Mononuclear cell (primary cell): ENCODE results near the gene ESR1. TPM values are rescaled to one million over a fixed set of nuclear protein-coding genes. Genes with fewer than 3 reads are reported as not detected.
"Not testable (repeated sequence)": the region's sequence is repeated elsewhere in the genome, so short reads cannot be mapped to it uniquely, and the experiment has no call there.

ENCODE experiments used
- H3K27me3 ChIP-seq: 2 replicates; pipeline ENCODE4 v1.6.0; 2011; ENCODE audit warnings: low read length, control low read depth; ENCODE audit not compliant: insufficient read depth
- H3K4me1 ChIP-seq: 2 replicates; pipeline ENCODE4 v1.5.1; 2011; ENCODE audit warnings: mild to moderate bottlenecking, low read length, control low read depth; ENCODE audit not compliant: insufficient read depth
- H3K4me3 ChIP-seq: 2 replicates; pipeline ENCODE4 v1.5.1; 2011; ENCODE audit warnings: mild to moderate bottlenecking, low read length, moderate library complexity
- H3K9me3 ChIP-seq: 2 replicates; pipeline ENCODE4 v1.5.1; 2011; ENCODE audit warnings: low read depth, mild to moderate bottlenecking, control low read depth, low read length
- total RNA-seq: library from RNA; depleted of rRNA; stranded (reverse); fragments of >200 nt; gene quantifications from one replicate; pipeline ENCODE4 v1.2.3, GENCODE V29; 2012

The ESR1 gene
- total RNA-seq, 1 donor: 0.63 TPM

DNA sequence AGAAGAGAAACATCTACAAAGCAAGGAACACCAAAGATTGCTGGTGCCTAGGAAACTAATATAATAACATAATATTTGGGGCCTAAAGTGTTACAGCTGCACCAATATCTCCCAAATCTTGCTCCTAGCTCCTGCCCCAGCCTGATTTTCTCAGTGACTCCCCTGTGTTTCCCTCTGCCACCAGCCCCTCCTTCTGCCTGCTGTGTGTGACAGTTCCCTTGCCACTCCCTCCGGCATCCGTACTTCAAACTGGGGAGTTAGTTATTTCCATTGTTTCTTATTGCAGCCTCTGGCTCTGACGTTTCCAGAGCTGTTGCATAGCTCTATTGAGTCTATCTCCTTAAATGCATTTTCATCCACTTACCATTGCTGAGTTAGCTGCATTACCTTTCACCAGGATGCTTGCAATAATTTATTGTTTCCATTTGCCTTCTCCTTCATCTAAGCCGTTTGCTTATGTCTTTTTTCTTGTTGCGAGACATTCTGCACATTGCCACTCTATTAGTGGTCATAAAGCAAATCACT lies 43.1 kb downstream of the ESR1 start:
- Histone ChIP-seq H3K9me3 (no peaks in the 10 kb centered on the region), H3K27me3 (no peaks in the 10 kb centered on the region), H3K4me1 (no peaks in the 10 kb centered on the region), H3K4me3 (no peak overlapping the region)

DNA sequence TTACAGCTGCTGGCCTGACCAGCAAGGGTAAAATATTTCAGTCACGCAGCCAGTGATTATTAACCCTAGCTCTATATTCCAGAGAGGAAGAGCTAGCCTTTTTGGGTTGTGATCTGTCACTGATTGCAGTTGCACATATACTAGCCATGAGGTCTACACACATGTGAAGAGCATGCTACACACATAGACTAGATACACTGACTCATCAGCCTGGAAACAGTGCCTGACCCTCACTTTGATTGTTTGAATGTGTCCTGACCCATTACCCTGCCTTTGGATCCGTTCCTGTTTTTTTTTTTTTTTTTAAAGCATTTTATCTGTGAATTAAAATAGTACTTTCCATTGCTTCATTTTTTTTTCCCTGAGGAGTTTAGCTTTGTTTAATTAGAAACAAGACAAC lies 50.8 kb downstream of the ESR1 start:
- Histone ChIP-seq H3K4me1 (no peaks in the 10 kb centered on the region), H3K9me3 (no peaks in the 10 kb centered on the region), H3K4me3 (no peak overlapping the region)

DNA sequence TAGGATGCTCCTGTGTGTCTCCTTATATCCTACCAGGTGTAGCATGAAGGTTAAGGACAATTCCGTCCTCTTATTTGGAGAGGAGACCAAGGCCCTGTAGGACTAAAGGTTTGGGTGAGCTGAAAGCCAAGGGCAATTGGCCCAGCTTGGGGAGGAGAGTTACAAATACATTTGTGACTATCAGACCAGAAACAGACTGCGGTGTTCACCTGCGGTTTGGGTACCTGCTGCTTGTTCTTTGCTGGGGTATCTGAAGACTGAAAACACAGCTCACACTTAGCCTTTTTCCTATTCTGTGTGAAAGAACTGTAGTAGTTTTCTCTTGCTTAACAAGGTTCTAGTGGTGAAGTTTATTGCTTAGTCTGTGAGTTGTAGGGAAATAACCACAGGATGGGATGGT lies 55.0 kb downstream of the ESR1 start:
- Histone ChIP-seq H3K4me3 (no peak overlapping the region), H3K9me3 (no peaks in the 10 kb centered on the region), H3K4me1 (no peaks in the 10 kb centered on the region), H3K27me3 (no peaks in the 10 kb centered on the region)

More for the DNA sequence above, 50.8 kb downstream of the ESR1 start:
- no peaks in the 10 kb centered on the region for H3K27me3 ChIP-seq

DNA sequence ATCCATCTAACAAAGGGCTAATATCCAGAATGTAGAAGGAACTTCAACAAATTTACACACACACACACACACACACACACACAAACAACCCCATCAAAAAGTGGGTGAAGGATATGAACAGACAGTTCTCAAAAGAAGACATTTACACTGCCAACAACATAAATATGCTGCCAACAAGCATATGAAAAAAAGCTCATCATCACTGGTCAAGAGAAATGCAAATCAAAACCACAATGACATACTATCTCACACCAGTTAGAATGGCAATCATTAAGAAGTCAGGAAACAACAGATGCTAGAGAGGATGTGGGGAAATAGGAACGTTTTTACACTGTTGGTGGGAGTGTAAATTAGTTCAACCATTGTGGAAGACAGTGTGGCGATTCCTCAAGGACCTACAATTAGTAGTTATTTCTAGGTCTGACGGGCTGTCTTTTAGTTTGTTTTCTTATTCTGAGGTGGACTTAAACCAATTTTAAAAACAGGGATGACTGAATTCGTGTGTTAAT lies 59.9 kb downstream of the ESR1 start:
- not testable (repeated sequence) for H3K9me3 ChIP-seq, H3K4me3 ChIP-seq, H3K4me1 ChIP-seq, H3K27me3 ChIP-seq

DNA sequence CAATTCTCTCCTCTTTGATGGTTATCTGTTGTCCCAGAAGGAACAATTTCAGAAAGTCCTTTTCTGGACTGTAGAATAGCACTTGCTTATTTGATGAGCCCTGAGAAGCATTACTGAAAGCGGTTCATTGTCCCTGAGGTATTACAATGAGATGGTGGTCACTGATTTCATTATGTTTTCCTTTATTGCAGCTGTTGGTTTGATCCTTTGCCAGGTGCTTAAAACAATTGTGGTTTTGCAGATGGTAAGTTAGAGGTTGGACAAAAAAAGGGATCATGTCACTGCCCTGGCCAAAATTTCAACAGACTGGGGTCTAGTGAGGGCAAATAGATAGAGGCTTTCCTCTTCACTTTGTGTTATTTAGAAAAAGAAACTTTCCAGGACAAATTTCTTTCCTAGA lies 61.9 kb downstream of the ESR1 start:
- Histone ChIP-seq H3K4me1 (no peaks in the 10 kb centered on the region), H3K9me3 (no peaks in the 10 kb centered on the region), H3K4me3 (no peak overlapping the region), H3K27me3 (no peaks in the 10 kb centered on the region)

DNA sequence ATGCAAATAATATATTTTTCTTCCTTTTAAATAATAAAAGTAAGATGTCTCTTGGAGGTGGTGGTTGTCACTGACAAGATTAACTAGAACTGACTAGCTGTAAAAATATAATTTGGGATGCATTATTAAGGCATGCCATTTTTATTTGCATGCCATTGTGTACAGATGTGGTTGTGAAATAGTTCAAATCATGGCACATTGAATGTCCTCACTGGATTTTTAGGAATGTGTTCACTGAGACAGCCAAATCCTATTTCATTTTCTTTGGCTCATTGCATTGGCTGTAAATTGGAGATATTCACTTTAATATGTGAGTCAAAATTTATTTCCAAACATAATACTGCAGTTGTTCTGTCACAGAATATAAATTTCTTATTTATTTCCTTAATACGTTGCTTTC lies 62.3 kb downstream of the ESR1 start:
- Histone ChIP-seq H3K4me1 (no peaks in the 10 kb centered on the region), H3K27me3 (no peaks in the 10 kb centered on the region), H3K9me3 (no peaks in the 10 kb centered on the region), H3K4me3 (no peak overlapping the region)

DNA sequence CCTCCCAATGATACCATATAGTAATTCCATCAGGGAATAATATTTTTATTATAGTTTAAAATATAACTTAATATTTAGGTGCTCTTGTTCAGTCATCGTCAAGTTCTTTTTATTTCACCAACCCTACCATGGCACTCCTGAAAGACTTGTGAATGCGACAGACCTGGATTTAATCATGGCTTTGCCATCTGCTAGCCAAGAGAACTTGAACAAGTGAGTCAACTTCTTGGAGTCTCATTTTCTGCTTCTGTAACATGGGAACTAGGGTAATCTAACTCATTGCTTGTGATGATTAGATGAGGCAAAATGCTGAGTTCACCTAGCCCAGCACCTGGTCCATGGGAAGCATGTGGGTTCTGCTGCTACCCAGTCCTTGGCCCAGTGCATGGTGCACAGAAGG lies 62.9 kb downstream of the ESR1 start:
- Histone ChIP-seq H3K27me3 (no peaks in the 10 kb centered on the region), H3K4me1 (no peaks in the 10 kb centered on the region), H3K9me3 (no peaks in the 10 kb centered on the region), H3K4me3 (no peak overlapping the region)

DNA sequence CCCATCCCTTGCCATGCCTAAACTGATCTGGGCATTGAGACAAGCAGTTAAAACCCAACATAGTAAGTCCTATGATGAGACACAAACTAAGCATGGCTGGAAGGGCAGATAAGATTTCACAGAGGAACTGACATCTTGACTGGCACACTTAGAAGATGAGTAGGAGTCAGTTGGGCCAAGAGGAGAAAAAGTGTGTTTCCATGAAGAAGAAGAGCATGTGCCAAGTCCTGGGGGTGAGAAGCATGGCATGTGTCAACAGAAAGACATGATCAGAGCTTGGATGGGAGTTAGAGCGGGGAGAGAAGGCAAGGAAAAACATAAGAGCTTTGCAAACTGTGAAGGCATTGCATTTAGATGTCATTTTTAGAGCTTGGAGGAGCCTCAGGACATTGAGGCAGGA lies 68.0 kb downstream of the ESR1 start:
- Histone ChIP-seq H3K4me1 (no peaks in the 10 kb centered on the region), H3K4me3 (no peak overlapping the region), H3K27me3 (no peaks in the 10 kb centered on the region), H3K9me3 (no peaks in the 10 kb centered on the region)

DNA sequence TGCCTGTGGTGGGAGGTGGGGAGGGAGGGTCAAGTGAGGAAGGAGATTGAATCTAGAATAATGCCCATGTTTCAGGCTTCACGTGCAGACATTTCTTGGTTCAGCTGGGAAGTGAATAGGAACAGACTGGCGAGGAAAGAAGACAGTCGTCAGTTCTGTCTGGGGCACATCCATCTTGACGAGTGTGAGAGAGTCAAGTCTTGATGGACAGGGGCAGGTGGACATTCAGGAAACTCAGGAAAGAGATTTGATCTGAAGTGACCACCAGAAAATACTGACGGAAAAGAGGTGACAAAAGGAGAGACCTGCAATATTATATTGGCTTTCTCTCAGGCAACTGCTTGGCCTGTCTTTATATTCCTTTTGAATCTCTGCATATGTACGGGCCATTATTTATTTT lies 68.6 kb downstream of the ESR1 start:
- no peaks in the 10 kb centered on the region for H3K9me3 ChIP-seq
- no peaks in the 10 kb centered on the region for H3K4me1 ChIP-seq
- no peak overlapping the region for H3K4me3 ChIP-seq
- no peaks in the 10 kb centered on the region for H3K27me3 ChIP-seq

DNA sequence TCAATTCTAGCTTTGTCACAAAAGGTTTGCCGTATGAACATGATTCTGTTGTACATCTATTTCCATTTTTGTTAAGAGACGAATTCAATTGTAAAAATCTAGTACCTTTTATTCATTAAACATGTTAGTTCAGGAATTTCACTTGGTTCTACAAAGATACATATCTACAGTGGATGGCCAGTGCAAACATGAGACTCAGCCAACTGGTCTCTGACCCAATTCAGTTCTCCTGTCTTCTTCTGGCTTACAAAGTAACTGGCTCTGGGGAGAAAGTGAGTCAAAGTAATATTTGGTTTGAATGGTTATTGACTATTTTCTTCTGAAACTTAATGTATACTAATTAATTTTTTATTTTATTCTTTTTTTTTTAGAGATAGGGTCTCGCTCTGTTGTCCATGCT lies 70.0 kb downstream of the ESR1 start:
- Histone ChIP-seq H3K4me1 (no peaks in the 10 kb centered on the region), H3K4me3 (no peak overlapping the region), H3K9me3 (no peaks in the 10 kb centered on the region), H3K27me3 (no peaks in the 10 kb centered on the region)

DNA sequence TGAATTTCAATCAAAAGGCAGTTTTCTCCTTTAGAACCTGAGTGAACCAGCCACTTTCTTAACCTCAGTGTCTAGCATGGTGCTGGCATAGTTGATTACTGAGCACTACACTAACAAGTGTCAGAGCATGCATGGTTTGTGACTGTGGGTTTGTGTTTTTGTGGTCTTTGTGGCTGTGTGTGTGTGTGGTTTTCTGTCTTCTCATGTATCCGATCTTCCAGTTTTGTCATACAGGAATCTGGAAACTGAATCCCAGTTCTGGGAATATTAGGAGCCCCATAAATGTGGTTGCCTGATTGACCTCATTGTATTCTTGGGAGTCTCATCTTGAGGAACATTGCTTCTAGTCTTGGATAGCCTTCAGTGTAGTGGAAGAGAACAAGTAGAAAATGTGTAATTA lies 73.7 kb downstream of the ESR1 start:
- Histone ChIP-seq H3K4me1 (no peaks in the 10 kb centered on the region), H3K9me3 (no peaks in the 10 kb centered on the region), H3K4me3 (no peak overlapping the region), H3K27me3 (no peaks in the 10 kb centered on the region)

DNA sequence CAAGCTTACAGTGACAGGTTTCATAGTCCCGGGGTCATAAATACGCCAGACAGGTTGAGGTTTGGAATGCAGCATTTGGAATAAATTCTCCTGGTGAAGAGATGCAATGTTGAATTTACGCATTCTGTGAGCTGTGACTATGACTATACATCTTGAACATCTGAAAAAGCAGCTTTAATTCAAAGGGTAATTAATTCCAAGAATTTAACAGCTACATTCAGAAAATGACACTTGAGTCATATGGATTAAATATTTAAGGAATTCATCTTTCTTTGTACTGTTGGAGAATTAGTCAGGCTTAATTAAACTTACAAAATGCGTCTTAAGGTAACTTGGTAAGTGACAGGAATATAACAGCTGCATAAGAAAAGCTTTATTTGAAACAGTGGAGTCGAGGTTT lies 74.7 kb downstream of the ESR1 start:
- no peak overlapping the region for H3K4me3 ChIP-seq
- no peaks in the 10 kb centered on the region for H3K27me3 ChIP-seq
- H3K9me3 ChIP-seq: no peaks in the 10 kb centered on the region
- no peaks in the 10 kb centered on the region for H3K4me1 ChIP-seq

DNA sequence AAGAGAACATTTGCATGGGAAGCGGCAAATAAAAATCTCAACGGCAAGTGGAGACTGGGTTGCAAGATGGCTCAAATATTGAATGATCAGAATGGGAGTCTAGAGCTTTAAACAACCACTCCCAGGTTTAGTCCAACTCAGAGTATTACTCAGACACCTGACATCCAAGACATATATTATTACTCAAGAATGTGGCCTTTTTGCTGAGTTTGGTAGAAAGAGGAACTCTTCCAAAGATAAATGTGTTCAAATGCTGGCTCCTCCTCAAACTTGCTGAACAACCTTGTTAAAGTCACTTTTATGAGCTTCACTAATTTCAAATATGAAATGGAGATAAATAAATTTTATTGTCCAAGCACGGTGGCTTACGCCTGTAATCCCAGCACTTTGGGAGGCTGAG lies 77.8 kb downstream of the ESR1 start:
- Histone ChIP-seq H3K9me3 (no peaks in the 10 kb centered on the region), H3K4me1 (no peaks in the 10 kb centered on the region), H3K4me3 (no peak overlapping the region), H3K27me3 (no peaks in the 10 kb centered on the region)

DNA sequence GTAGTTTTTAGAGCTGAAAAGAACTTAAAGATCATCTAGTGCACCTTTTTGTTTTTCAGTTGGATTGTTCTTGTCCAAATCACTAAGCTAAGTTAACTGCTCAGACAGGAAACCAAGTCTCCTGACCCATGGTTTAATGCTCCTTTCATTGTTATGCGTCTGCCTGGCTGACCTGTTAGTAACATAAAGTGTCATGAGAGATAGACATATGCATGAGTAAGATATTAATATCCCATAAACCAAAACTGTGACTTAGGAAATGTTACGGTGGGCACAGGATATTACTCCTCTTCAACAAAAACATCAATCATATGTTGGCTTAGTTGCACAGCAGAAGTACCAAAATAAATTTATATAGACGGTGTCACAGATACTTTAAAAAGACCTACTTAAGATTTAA lies 84.0 kb downstream of the ESR1 start:
- H3K4me1 ChIP-seq: no peaks in the 10 kb centered on the region
- no peak overlapping the region for H3K4me3 ChIP-seq
- no peaks in the 10 kb centered on the region for H3K27me3 ChIP-seq
- H3K9me3 ChIP-seq: no peaks in the 10 kb centered on the region

DNA sequence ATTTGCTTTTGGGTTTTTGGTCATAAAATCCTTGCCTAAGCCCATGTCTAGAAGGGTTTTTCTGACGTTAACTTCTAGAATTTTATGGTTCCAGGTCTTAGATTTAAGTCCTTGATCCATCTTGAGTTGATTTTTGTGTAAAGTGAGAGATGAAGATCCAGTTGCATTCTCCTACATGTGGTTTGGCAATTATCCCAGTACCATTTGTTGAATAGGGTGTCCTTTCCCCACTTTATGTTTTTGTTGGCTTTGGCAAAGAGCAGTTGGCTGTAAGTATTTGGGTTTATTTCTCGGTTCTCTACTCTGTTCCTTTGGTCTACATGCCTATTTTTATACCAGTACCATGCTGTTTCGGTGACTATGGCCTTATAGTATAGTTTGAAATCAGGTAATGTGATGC lies 86.9 kb downstream of the ESR1 start:
- not testable (repeated sequence) for H3K9me3 ChIP-seq, H3K27me3 ChIP-seq, H3K4me3 ChIP-seq, H3K4me1 ChIP-seq

DNA sequence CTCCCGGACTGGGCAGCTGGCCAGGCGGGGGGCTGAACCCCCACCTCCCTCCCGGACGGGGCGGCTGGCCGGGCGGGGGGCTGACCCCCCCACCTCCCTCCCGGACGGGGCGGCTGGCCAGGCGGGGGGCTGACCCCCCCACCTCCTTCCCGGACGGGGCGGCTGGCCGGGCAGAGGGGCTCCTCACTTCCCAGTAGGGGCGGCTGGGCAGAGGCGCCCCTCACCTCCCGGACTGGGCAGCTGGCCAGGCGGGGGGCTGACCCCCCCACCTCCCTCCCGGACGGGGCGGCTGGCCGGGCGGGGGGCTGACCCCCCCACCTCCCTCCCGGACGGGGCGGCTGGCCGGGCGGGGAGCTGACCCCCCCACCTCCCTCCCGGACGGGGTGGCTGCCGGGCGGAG lies 91.7 kb downstream of the ESR1 start:
- H3K4me3 ChIP-seq, H3K4me1 ChIP-seq, H3K9me3 ChIP-seq, H3K27me3 ChIP-seq: not testable (repeated sequence)

DNA sequence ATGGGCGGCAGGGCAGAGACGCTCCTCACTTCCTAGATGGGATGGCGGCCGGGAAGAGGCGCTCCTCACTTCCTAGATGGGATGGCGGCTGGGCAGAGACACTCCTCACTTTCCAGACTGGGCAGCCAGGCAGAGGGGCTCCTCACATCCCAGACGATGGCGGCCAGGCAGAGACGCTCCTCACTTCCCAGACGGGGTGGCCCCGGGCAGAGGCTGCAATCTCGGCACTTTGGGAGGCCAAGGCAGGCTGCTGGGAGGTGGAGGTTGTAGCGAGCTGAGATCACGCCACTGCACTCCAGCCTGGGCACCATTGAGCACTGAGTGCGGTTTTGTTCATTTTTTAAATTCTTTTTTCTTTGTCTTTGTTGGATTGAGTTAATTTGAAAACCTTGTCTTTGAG lies 92.3 kb downstream of the ESR1 start:
- H3K4me1 ChIP-seq, H3K27me3 ChIP-seq, H3K9me3 ChIP-seq, H3K4me3 ChIP-seq: not testable (repeated sequence)
